Measurements from ENCODE around the gene SPATA6. TPM values are rescaled to one million over a fixed set of nuclear protein-coding genes. Genes with fewer than 3 reads are reported as not detected.

SPATA6 gene
- total and polyA plus RNA-seq, 2 experiments from 2014 or later = 10.6 to 13.3 TPM

DNA sequence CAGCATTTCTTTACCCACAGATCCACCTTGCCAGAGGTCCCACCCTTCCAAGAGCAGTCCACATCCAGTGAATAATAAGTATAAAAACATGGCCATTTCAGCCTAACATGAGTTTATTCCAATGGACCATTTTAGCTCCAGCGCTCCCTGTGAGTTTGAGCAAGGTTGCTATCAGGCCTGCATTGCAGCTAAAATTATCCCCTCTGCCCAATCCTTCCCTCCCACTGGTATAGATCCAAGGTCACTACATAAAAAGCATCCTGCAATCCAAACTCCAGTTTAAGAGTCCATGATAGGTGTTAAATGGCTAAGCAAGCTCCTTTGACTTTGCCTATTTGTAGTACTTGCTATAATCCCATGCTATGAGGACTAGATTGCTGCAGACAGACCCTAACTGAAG is 213.9 kb downstream of the SPATA6 start:
- no peaks in the 10 kb centered on the region for H3K79me2 ChIP-seq (replicated peaks; ENCODE audit: insufficient read depth)
- no peaks in the 10 kb centered on the region for H3K27me3 ChIP-seq (ENCODE audit: insufficient read depth)
- no peaks in the 10 kb centered on the region for H3K36me3 ChIP-seq (ENCODE audit: insufficient read depth)
- H3F3A ChIP-seq (replicated peaks; ENCODE audit: low read depth) = no peaks in the 10 kb centered on the region
- no peaks in the 10 kb centered on the region for H3K4me1 Mint-ChIP-seq
- no peak overlapping the region for H3K4me3 ChIP-seq
- no peak for DNase-seq (ENCODE audit: low spot score)
- H3K9me2 ChIP-seq (ENCODE audit: insufficient read depth) = no peaks in the 10 kb centered on the region
- TF ChIP-seq CTCF (conservative IDR thresholded peaks at IDR 0.05; ENCODE audit: low read depth in 2 of 2) (no peak), ETS1 (IDR thresholded peaks at IDR 0.05) (no peak), JUNB (IDR thresholded peaks at IDR 0.05; ENCODE audit: unreplicated experiment) (no peak), ZNF114 (CRISPR knock-in tag; IDR thresholded peaks at IDR 0.05) (no peak), ZNF331 (CRISPR knock-in tag; IDR thresholded peaks at IDR 0.05; ENCODE audit: low read depth) (no peak), REST (IDR thresholded peaks at IDR 0.05; ENCODE audit: unreplicated experiment) (no peak)
- TF ChIP-seq, protein P1, sequence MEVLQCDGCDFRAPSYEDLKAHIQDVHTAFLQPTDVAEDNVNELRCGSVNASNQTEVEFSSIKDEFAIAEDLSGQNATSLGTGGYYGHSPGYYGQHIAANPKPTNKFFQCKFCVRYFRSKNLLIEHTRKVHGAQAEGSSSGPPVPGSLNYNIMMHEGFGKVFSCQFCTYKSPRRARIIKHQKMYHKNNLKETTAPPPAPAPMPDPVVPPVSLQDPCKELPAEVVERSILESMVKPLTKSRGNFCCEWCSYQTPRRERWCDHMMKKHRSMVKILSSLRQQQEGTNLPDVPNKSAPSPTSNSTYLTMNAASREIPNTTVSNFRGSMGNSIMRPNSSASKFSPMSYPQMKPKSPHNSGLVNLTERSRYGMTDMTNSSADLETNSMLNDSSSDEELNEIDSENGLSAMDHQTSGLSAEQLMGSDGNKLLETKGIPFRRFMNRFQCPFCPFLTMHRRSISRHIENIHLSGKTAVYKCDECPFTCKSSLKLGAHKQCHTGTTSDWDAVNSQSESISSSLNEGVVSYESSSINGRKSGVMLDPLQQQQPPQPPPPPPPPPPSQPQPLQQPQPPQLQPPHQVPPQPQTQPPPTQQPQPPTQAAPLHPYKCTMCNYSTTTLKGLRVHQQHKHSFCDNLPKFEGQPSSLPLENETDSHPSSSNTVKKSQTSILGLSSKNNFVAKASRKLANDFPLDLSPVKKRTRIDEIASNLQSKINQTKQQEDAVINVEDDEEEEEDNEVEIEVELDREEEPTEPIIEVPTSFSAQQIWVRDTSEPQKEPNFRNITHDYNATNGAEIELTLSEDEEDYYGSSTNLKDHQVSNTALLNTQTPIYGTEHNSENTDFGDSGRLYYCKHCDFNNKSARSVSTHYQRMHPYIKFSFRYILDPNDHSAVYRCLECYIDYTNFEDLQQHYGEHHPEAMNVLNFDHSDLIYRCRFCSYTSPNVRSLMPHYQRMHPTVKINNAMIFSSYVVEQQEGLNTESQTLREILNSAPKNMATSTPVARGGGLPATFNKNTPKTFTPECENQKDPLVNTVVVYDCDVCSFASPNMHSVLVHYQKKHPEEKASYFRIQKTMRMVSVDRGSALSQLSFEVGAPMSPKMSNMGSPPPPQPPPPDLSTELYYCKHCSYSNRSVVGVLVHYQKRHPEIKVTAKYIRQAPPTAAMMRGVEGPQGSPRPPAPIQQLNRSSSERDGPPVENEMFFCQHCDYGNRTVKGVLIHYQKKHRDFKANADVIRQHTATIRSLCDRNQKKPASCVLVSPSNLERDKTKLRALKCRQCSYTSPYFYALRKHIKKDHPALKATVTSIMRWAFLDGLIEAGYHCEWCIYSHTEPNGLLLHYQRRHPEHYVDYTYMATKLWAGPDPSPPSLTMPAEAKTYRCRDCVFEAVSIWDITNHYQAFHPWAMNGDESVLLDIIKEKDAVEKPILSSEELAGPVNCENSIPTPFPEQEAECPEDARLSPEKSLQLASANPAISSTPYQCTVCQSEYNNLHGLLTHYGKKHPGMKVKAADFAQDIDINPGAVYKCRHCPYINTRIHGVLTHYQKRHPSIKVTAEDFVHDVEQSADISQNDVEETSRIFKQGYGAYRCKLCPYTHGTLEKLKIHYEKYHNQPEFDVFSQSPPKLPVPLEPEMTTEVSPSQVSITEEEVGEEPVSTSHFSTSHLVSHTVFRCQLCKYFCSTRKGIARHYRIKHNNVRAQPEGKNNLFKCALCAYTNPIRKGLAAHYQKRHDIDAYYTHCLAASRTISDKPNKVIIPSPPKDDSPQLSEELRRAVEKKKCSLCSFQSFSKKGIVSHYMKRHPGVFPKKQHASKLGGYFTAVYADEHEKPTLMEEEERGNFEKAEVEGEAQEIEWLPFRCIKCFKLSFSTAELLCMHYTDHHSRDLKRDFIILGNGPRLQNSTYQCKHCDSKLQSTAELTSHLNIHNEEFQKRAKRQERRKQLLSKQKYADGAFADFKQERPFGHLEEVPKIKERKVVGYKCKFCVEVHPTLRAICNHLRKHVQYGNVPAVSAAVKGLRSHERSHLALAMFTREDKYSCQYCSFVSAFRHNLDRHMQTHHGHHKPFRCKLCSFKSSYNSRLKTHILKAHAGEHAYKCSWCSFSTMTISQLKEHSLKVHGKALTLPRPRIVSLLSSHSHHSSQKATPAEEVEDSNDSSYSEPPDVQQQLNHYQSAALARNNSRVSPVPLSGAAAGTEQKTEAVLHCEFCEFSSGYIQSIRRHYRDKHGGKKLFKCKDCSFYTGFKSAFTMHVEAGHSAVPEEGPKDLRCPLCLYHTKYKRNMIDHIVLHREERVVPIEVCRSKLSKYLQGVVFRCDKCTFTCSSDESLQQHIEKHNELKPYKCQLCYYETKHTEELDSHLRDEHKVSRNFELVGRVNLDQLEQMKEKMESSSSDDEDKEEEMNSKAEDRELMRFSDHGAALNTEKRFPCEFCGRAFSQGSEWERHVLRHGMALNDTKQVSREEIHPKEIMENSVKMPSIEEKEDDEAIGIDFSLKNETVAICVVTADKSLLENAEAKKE (CRISPR knock-in tag; IDR thresholded peaks at IDR 0.05) = no peak
- ATAC-seq = no peak
- H3K4me1 ChIP-seq (ENCODE audit: insufficient read depth) = no peaks in the 10 kb centered on the region
- H3K27ac ChIP-seq (ENCODE audit: low read depth) = no peak overlapping the region
- peaks cover 2% of the 10 kb centered on the region for H3K27me3 Mint-ChIP-seq (ENCODE audit: insufficient read depth, low read depth, poor library complexity)
- no peaks in the 10 kb centered on the region; the same call in 1 of the 2 replicates for H4K20me1 ChIP-seq (replicated peaks; ENCODE audit: insufficient read depth)
- H3K9me3 Mint-ChIP-seq = no peaks in the 10 kb centered on the region
- H2AFZ ChIP-seq = no peak overlapping the region
- no peaks in the 10 kb centered on the region for H3K36me3 Mint-ChIP-seq (ENCODE audit: low read depth)
- no peak overlapping the region for H3K27ac Mint-ChIP-seq
- H3K4me2 ChIP-seq = no peak overlapping the region
- H3K4me3 Mint-ChIP-seq = no peak overlapping the region
